Right atrium auricular region (tissue), 2 donors: ENCODE results near the gene D2HGDH. TPM values are rescaled to one million over a fixed set of nuclear protein-coding genes. Genes with fewer than 3 reads are reported as not detected.

Source experiments
- DNase-seq: peaks from one replicate; pipeline ENCODE4 v3.0.0-alpha.2; 2019; ENCODE audit warnings: low spot score
- H3K27ac ChIP-seq, 2 donors: fragments of 200-600 bp; sonication (generic); 1 replicate in 1 of 2; 2 replicates in 1 of 2; pipeline ENCODE4 v1.5.1; 2016 to 2019
- H3K27me3 ChIP-seq, 2 donors: fragments of 200-600 bp; sonication (generic); one replicate each; pipeline versions ENCODE4 v1.5.1 to v1.6.0; 2017 to 2019
- H3K36me3 ChIP-seq: fragments of 200-600 bp; sonication (generic); one replicate; pipeline ENCODE4 v1.5.1; 2016
- H3K4me1 ChIP-seq, 2 donors: fragments of 200-600 bp; sonication (generic); one replicate each; pipeline versions ENCODE4 v1.5.1 to v1.6.0; 2017 to 2019
- H3K4me3 ChIP-seq, 2 donors: fragments of 200-600 bp; sonication (generic); 1 replicate in 1 of 2; 2 replicates in 1 of 2; pipeline ENCODE4 v1.5.1; 2017 to 2019; ENCODE audit warnings: mild to moderate bottlenecking in 1 of 2, moderate library complexity in 1 of 2
- H3K9me3 ChIP-seq, 2 donors: fragments of 200-600 bp; sonication (generic); one replicate each; pipeline ENCODE4 v1.5.1; 2019
- CTCF ChIP-seq, 2 donors: fragments of 200-600 bp; sonication (generic); IDR thresholded peaks; one replicate each; pipeline ENCODE4 v1.5.1; 2019; ENCODE audit warnings: antibody characterized with exemption in 2 of 2
- total RNA-seq, 2 donors: library from RNA; depleted of rRNA; stranded (reverse); fragments of >200 nt; gene quantifications; one replicate each; pipeline ENCODE4 v1.1.0, GENCODE V29; 2016

D2HGDH gene
- total RNA-seq, 2 donors from 2014 or later, result 7.5 to 11.7 TPM

- no peaks in the 10 kb centered on the region for H3K4me1 ChIP-seq
- H3K4me3 ChIP-seq, result no peak overlapping the region
- H3K27ac ChIP-seq, result no peak overlapping the region
- no peaks in the 10 kb centered on the region for H3K9me3 ChIP-seq
- H3K27me3 ChIP-seq, result no peaks in the 10 kb centered on the region
- no peak for TF ChIP-seq CTCF (IDR thresholded peaks at IDR 0.05)
- DNase-seq, result no peak
- H3K36me3 ChIP-seq, result peaks cover 30% of the 10 kb centered on the region
Measured at GRCh38 chr2:241721852-241722251, 12.6 kb upstream of the D2HGDH start.

- no peaks in the 10 kb centered on the region for H3K9me3 ChIP-seq
- no peak for TF ChIP-seq CTCF (IDR thresholded peaks at IDR 0.05)
- H3K36me3 ChIP-seq, result peaks cover 30% of the 10 kb centered on the region
Measured at GRCh38 chr2:241722896-241723454, 11.5 kb upstream of the D2HGDH start.

GRCh38 chr2:241724259-241724974 lies 10.0 kb upstream of the D2HGDH start:
- H3K36me3 ChIP-seq, result peaks cover 29% of the 10 kb centered on the region
- H3K27ac ChIP-seq, result no peak overlapping the region
- H3K27me3 ChIP-seq, result no peaks in the 10 kb centered on the region
- TF ChIP-seq CTCF (IDR thresholded peaks at IDR 0.05), result peak in 1 of 2 donors; percentile 40
- no peak for DNase-seq
- no peak overlapping the region for H3K4me3 ChIP-seq
- peaks cover 0 to 9% of the 10 kb centered on the region in 2 donors for H3K4me1 ChIP-seq
- H3K9me3 ChIP-seq, result no peaks in the 10 kb centered on the region

More at GRCh38 chr2:241722896-241723454, 11.5 kb upstream of the D2HGDH start:
- Histone ChIP-seq H3K4me3 (no peak overlapping the region), H3K27me3 (no peaks in the 10 kb centered on the region), H3K4me1 (peaks cover 0 to 6% of the 10 kb centered on the region in 2 donors), H3K27ac (no peak overlapping the region)
- DNase-seq, result no peak

GRCh38 chr2:241724975-241725870 lies 9.2 kb upstream of the D2HGDH start:
- Histone ChIP-seq H3K27me3 (no peaks in the 10 kb centered on the region), H3K4me3 (no peak overlapping the region), H3K36me3 (peaks cover 21% of the 10 kb centered on the region), H3K27ac (no peak overlapping the region), H3K9me3 (no peaks in the 10 kb centered on the region), H3K4me1 (peaks cover 0 to 9% of the 10 kb centered on the region in 2 donors)
- no peak for TF ChIP-seq CTCF (IDR thresholded peaks at IDR 0.05)
- no peak for DNase-seq

- Histone ChIP-seq H3K27ac (no peak overlapping the region), H3K36me3 (peaks cover 14% of the 10 kb centered on the region), H3K4me1 (peaks cover 0 to 9% of the 10 kb centered on the region in 2 donors), H3K9me3 (no peaks in the 10 kb centered on the region), H3K27me3 (no peaks in the 10 kb centered on the region), H3K4me3 (no peak overlapping the region)
- TF ChIP-seq CTCF (IDR thresholded peaks at IDR 0.05), result no peak
- no peak for DNase-seq
Measured at GRCh38 chr2:241726459-241726858, 8.0 kb upstream of the D2HGDH start.
